ENCODE results near the gene FRY. TPM values are rescaled to one million over a fixed set of nuclear protein-coding genes. Genes with fewer than 3 reads are reported as not detected.

FRY gene
- total and polyA plus RNA-seq, 10 of the 15 experiments (the other 5 are each of a cell fraction or from before 2014, with no cell fraction given) = 0.18 to 1.4 (median 0.30) TPM

GRCh38 chr13:32068255-32068654, 36.7 kb downstream of the FRY start (continued):
- TF ChIP-seq HDGF (IDR thresholded peaks at IDR 0.05) = no peak

- H3K9me3 ChIP-seq (replicated peaks; ENCODE audit: control insufficient read depth, insufficient read depth, low read length) = no peaks in the 10 kb centered on the region
- ChIA-PET POLR2A (no interaction called here), CTCF (interaction anchor here (1.0 kb wide), 1 partner anchor 10 kb away, joined by 4 read pairs; no protein-coding TSS in a partner anchor), SMC1A (ENCODE audit: uncharacterized antibody, unreplicated experiment) (interaction anchor here (0.7 kb wide), 1 partner anchor 163 kb away, joined by 4 read pairs; no protein-coding TSS in a partner anchor), RAD21 (ENCODE audit: unreplicated experiment) (no interaction called here)
- H2AFZ ChIP-seq (ENCODE audit: control insufficient read depth, low read depth, low read length) = no peak overlapping the region
- H3K9ac ChIP-seq (ENCODE audit: control insufficient read depth, insufficient read depth, low read length) = no peak overlapping the region
- no peak overlapping the region for H3K27ac ChIP-seq (ENCODE audit: control insufficient read depth, insufficient read depth)
- TF ChIP-seq ATF2 (IDR thresholded peaks at IDR 0.05; ENCODE audit: low read length) = no peak
- no peak for TF ChIP-seq RELB (IDR thresholded peaks at IDR 0.05; ENCODE audit: low read depth)
- TF ChIP-seq, protein P1, sequence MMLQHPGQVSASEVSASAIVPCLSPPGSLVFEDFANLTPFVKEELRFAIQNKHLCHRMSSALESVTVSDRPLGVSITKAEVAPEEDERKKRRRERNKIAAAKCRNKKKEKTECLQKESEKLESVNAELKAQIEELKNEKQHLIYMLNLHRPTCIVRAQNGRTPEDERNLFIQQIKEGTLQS (IDR thresholded peaks at IDR 0.05; ENCODE audit: borderline replicate concordance, extremely low read depth, low read depth, low read length) = no peak
- no peak for TF ChIP-seq ZBTB4 (CRISPR knock-in tag; IDR thresholded peaks at IDR 0.05)
- TF ChIP-seq TCF3 (IDR thresholded peaks at IDR 0.05; ENCODE audit: borderline replicate concordance, insufficient read depth, low read depth, low read length) = no peak
- no peak for TF ChIP-seq CHD4 (IDR thresholded peaks at IDR 0.05)
- TF ChIP-seq CBX3 (IDR thresholded peaks at IDR 0.05; ENCODE audit: borderline replicate concordance, low read depth) = no peak
- no peak for TF ChIP-seq KLF5 (IDR thresholded peaks at IDR 0.05; ENCODE audit: partially characterized antibody)
- TF ChIP-seq ZNF384 (IDR thresholded peaks at IDR 0.05; ENCODE audit: borderline replicate concordance, low read depth, low read length) = no peak
- TF ChIP-seq RBBP5 (conservative IDR thresholded peaks at IDR 0.05) = no peak
- H3K79me2 ChIP-seq (ENCODE audit: control insufficient read depth, insufficient read depth, low read length) = no peaks in the 10 kb centered on the region
- no peak overlapping the region for H3K4me3 ChIP-seq
- in situ Hi-C loops (cut with MboI) (no loop called here), intact Hi-C loops (cut with micrococcal nuclease; ENCODE audit: unreplicated experiment) (no loop called here)
- BruUV-seq (replicated peaks) = no TSS peak
- ATAC-seq (no peak), FAIRE-seq (no peak), DNase-seq (ENCODE audit: low read depth, low spot score) (no peak)
- H3K4me1 ChIP-seq (ENCODE audit: control insufficient read depth, insufficient read depth, low read length) = no peaks in the 10 kb centered on the region
- H3K27me3 ChIP-seq (replicated peaks in 1 of 2; ENCODE audit: control insufficient read depth in 2 of 2, insufficient read depth in 2 of 2, low read length in 1 of 2) = no peaks in the 10 kb centered on the region
- H4K20me1 ChIP-seq (ENCODE audit: control insufficient read depth, insufficient read depth) = no peaks in the 10 kb centered on the region
- WGBS (ENCODE audit: insufficient coverage, insufficient replicate concordance, low lambda C conversion rate, missing lambda C conversion rate) = 42% methylated on average over 6 of the region's 6 CpGs
- no peak overlapping the region for H3K4me2 ChIP-seq (ENCODE audit: control insufficient read depth, insufficient read depth)
- H3K36me3 ChIP-seq (ENCODE audit: control insufficient read depth in 2 of 2, insufficient read depth in 2 of 2, low read length in 1 of 2) = no peaks in the 10 kb centered on the region
These were observed 41.7 kb downstream of the FRY start for GRCh38 chr13:32073180-32073864.
